Measurements from ENCODE around the gene SCN5A.

- TF ChIP-seq ZSCAN18 (CRISPR knock-in tag; IDR thresholded peaks at IDR 0.05), result no peak
- no peak for TF ChIP-seq TCF7 (CRISPR knock-in tag; IDR thresholded peaks at IDR 0.05; ENCODE audit: low read depth)
- TF ChIP-seq, protein P1, sequence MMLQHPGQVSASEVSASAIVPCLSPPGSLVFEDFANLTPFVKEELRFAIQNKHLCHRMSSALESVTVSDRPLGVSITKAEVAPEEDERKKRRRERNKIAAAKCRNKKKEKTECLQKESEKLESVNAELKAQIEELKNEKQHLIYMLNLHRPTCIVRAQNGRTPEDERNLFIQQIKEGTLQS (CRISPR knock-in tag; conservative IDR thresholded peaks at IDR 0.05), result no peak
- TF ChIP-seq, protein P2, sequence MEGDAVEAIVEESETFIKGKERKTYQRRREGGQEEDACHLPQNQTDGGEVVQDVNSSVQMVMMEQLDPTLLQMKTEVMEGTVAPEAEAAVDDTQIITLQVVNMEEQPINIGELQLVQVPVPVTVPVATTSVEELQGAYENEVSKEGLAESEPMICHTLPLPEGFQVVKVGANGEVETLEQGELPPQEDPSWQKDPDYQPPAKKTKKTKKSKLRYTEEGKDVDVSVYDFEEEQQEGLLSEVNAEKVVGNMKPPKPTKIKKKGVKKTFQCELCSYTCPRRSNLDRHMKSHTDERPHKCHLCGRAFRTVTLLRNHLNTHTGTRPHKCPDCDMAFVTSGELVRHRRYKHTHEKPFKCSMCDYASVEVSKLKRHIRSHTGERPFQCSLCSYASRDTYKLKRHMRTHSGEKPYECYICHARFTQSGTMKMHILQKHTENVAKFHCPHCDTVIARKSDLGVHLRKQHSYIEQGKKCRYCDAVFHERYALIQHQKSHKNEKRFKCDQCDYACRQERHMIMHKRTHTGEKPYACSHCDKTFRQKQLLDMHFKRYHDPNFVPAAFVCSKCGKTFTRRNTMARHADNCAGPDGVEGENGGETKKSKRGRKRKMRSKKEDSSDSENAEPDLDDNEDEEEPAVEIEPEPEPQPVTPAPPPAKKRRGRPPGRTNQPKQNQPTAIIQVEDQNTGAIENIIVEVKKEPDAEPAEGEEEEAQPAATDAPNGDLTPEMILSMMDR (IDR thresholded peaks at IDR 0.05), result no peak
These were observed 87.6 kb downstream of the SCN5A start for GRCh38 chr3:38561746-38562466.

All from WTC11 (cell line).